WTC11 (cell line): ENCODE measurements around the gene IFITM10. TPM values are rescaled to one million over a fixed set of nuclear protein-coding genes. Genes with fewer than 3 reads are reported as not detected.

Experiments used
- ATAC-seq: fragments of 200-7000 bp; cut with Tn5 transposase; 2 replicates; pipeline ENCODE4 v1.10.0; 2021; ENCODE audit warnings: mild to moderate bottlenecking, moderate library complexity
- CTCF ChIA-PET: fragments of 300-600 bp; sonication (Branson Sonifier 250); formaldehyde crosslinking; loops from one replicate; lab custom pipeline; 2021; ENCODE audit warnings: antibody characterized with exemption; lab: Charles Lee
- POLR2A ChIA-PET: fragments of 350-600 bp; sonication (Branson Sonifier 250); formaldehyde crosslinking; loops from one replicate; lab custom pipeline; 2021; ENCODE audit warnings: antibody characterized with exemption; lab: Charles Lee
- DNase-seq: peaks from one replicate; pipeline ENCODE4 v3.0.0; 2021; ENCODE audit warnings: low spot score
- H3K27ac Mint-ChIP-seq: 2 replicates; pipeline ENCODE4 v1.8.0; 2021; ENCODE audit warnings: mixed read lengths
- H3K27me3 Mint-ChIP-seq: 2 replicates; pipeline ENCODE4 v1.8.0; 2021; ENCODE audit warnings: low read depth, mild to moderate bottlenecking, moderate library complexity, mixed read lengths
- H3K36me3 Mint-ChIP-seq: 2 replicates; pipeline ENCODE4 v1.8.0; 2021; ENCODE audit warnings: mixed read lengths
- H3K4me1 Mint-ChIP-seq: 2 replicates; pipeline ENCODE4 v1.8.0; 2022; ENCODE audit warnings: mixed read lengths
- H3K4me3 Mint-ChIP-seq: 2 replicates; pipeline ENCODE4 v1.8.0; 2021; ENCODE audit warnings: mild to moderate bottlenecking, moderate library complexity, mixed read lengths
- H3K9me3 Mint-ChIP-seq: 2 replicates; pipeline ENCODE4 v1.8.0; 2021; ENCODE audit warnings: mixed read lengths
- CTCF ChIP-seq: fragments of 200-600 bp; IDR thresholded peaks from 2 replicates; pipeline ENCODE4 v1.8.0; 2022; ENCODE audit warnings: antibody characterized with exemption
- IRF1 ChIP-seq: sonication (generic); formaldehyde crosslinking; IDR thresholded peaks from 2 replicates; pipeline ENCODE4 v1.8.0; 2023; ENCODE audit warnings: missing genetic modification reagents
- JAZF1 ChIP-seq: fragments of 250-450 bp; sonication (Bioruptor Pico); IDR thresholded peaks from 2 replicates; pipeline ENCODE4 v1.9.0; 2021; ENCODE audit warnings: moderate library complexity, mild to moderate bottlenecking, inconsistent platforms
- SOX15 ChIP-seq: fragments of 250-450 bp; sonication (Bioruptor Pico); IDR thresholded peaks from 2 replicates; pipeline ENCODE4 v1.9.0; 2021; ENCODE audit warnings: mild to moderate bottlenecking
- TCF7 ChIP-seq: sonication (generic); formaldehyde crosslinking; IDR thresholded peaks from 2 replicates; pipeline ENCODE4 v1.8.0; 2022; ENCODE audit warnings: mild to moderate bottlenecking, low read depth, missing genetic modification reagents, moderate library complexity
- TEAD1 ChIP-seq: sonication (generic); formaldehyde crosslinking; IDR thresholded peaks from 2 replicates; pipeline ENCODE4 v1.8.0; 2022; ENCODE audit warnings: mild to moderate bottlenecking, missing genetic modification reagents
- TEAD4 ChIP-seq: sonication (generic); formaldehyde crosslinking; IDR thresholded peaks from 2 replicates; pipeline ENCODE4 v1.8.0; 2022; ENCODE audit warnings: mild to moderate bottlenecking, missing genetic modification reagents
- ZNF138 ChIP-seq: sonication (generic); formaldehyde crosslinking; conservative IDR thresholded peaks from 2 replicates; pipeline ENCODE4 v1.8.1; 2022; ENCODE audit warnings: mild to moderate bottlenecking, moderate library complexity, missing genetic modification reagents
- ZNF423 ChIP-seq: fragments of 250-450 bp; sonication (Bioruptor Pico); IDR thresholded peaks from 2 replicates; pipeline ENCODE4 v2.1.2; 2022; ENCODE audit warnings: mild to moderate bottlenecking, moderate library complexity
- ZSCAN18 ChIP-seq: fragments of 250-450 bp; sonication (Bioruptor Pico); IDR thresholded peaks from 2 replicates; pipeline ENCODE4 v2.1.2; 2022; ENCODE audit warnings: mild to moderate bottlenecking, moderate library complexity
- total RNA-seq: library from RNA; stranded (reverse); gene quantifications from 3 replicates; pipeline ENCODE4 v1.2.3, GENCODE V29; 2021
- TF ChIP-seq, protein P1 (sequence below): sonication (generic); formaldehyde crosslinking; IDR thresholded peaks from 2 replicates; pipeline ENCODE4 v1.8.1; 2022; ENCODE audit warnings: missing genetic modification reagents, borderline replicate concordance
- TF ChIP-seq, protein P2 (sequence below): sonication (generic); formaldehyde crosslinking; IDR thresholded peaks from 2 replicates; pipeline ENCODE4 v1.8.0; 2022; ENCODE audit warnings: missing genetic modification reagents
- TF ChIP-seq, protein P3 (sequence below): sonication (generic); formaldehyde crosslinking; IDR thresholded peaks from 2 replicates; pipeline ENCODE4 v1.8.1; 2022; ENCODE audit warnings: mild to moderate bottlenecking, moderate library complexity, missing genetic modification reagents

Gene IFITM10
- total RNA-seq, 1 experiment from 2014 or later: 1.7 TPM

- no peak for TF ChIP-seq TEAD4
- TF ChIP-seq JAZF1 (CRISPR knock-in tag): no peak
- no peak for TF ChIP-seq CTCF
- TF ChIP-seq SOX15 (CRISPR knock-in tag): no peak
- no peak for TF ChIP-seq TCF7 (CRISPR knock-in tag)
- TF ChIP-seq, protein P1, sequence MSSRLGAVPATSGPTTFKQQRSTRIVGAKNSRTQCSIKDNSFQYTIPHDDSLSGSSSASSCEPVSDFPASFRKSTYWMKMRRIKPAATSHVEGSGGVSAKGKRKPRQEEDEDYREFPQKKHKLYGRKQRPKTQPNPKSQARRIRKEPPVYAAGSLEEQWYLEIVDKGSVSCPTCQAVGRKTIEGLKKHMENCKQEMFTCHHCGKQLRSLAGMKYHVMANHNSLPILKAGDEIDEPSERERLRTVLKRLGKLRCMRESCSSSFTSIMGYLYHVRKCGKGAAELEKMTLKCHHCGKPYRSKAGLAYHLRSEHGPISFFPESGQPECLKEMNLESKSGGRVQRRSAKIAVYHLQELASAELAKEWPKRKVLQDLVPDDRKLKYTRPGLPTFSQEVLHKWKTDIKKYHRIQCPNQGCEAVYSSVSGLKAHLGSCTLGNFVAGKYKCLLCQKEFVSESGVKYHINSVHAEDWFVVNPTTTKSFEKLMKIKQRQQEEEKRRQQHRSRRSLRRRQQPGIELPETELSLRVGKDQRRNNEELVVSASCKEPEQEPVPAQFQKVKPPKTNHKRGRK (CRISPR knock-in tag): no peak
- no peak for TF ChIP-seq ZNF423 (CRISPR knock-in tag)
- no peak for TF ChIP-seq IRF1
- DNase-seq (no peak), ATAC-seq (no peak)
- no peaks in the 10 kb centered on the region for H3K4me1 Mint-ChIP-seq
- ChIA-PET CTCF (interaction anchor here (1.5 kb wide), 1 partner anchor 85 kb away, joined by 5 read pairs; no protein-coding TSS in a partner anchor), POLR2A (no interaction called here)
- H3K9me3 Mint-ChIP-seq: peaks cover 31% of the 10 kb centered on the region
- no peaks in the 10 kb centered on the region for H3K36me3 Mint-ChIP-seq
- no peak overlapping the region for H3K27ac Mint-ChIP-seq
- H3K4me3 Mint-ChIP-seq: no peak overlapping the region
- peaks cover 51% of the 10 kb centered on the region for H3K27me3 Mint-ChIP-seq
Measured at GRCh38 chr11:1737080-1737757, 13.2 kb downstream of the IFITM10 start.

DNA sequence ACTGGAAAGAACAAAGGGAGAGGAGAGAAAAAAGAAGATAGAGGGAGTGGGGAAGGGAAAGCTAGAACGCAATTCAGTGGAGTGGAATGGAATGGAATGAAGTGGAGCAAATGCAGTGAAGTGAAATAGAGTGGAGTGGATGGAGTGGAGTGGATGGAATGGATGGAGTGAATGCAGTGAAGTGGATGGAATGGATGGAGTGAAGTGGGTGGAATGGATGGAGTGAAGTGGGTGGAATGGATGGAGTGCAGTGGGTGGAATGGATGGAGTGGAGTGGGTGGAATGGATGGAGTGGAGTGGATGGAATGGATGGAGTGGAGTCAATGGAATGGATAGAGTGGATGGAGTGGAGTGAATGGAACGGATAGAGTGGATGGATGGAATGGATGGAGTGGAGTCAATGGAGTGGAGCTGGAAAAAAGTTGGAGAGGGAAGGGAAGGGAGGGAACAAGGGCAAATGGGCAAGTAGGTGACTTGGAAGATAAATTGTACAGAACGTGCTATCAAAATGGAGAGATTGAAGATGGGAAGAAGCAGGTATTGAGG, 13.9 kb downstream of the IFITM10 start:
- Mint-ChIP-seq H3K36me3 (no peaks in the 10 kb centered on the region), H3K27ac (no peak overlapping the region), H3K9me3 (peaks cover 34% of the 10 kb centered on the region), H3K4me3 (no peak overlapping the region), H3K27me3 (peaks cover 53% of the 10 kb centered on the region), H3K4me1 (no peaks in the 10 kb centered on the region)
- POLR2A ChIA-PET: no interaction called here
- CTCF ChIA-PET: interaction anchor here (1.5 to 1.6 kb wide), 2 partner anchors 84 to 89 kb away, joined by 5 read pairs; no protein-coding TSS in a partner anchor
- DNase-seq (no peak), ATAC-seq (no peak)
- no peak for TF ChIP-seq TEAD1 (CRISPR knock-in tag)
- no peak for TF ChIP-seq ZSCAN18
- no peak for TF ChIP-seq ZNF138 (CRISPR knock-in tag)
- TF ChIP-seq, protein P2, sequence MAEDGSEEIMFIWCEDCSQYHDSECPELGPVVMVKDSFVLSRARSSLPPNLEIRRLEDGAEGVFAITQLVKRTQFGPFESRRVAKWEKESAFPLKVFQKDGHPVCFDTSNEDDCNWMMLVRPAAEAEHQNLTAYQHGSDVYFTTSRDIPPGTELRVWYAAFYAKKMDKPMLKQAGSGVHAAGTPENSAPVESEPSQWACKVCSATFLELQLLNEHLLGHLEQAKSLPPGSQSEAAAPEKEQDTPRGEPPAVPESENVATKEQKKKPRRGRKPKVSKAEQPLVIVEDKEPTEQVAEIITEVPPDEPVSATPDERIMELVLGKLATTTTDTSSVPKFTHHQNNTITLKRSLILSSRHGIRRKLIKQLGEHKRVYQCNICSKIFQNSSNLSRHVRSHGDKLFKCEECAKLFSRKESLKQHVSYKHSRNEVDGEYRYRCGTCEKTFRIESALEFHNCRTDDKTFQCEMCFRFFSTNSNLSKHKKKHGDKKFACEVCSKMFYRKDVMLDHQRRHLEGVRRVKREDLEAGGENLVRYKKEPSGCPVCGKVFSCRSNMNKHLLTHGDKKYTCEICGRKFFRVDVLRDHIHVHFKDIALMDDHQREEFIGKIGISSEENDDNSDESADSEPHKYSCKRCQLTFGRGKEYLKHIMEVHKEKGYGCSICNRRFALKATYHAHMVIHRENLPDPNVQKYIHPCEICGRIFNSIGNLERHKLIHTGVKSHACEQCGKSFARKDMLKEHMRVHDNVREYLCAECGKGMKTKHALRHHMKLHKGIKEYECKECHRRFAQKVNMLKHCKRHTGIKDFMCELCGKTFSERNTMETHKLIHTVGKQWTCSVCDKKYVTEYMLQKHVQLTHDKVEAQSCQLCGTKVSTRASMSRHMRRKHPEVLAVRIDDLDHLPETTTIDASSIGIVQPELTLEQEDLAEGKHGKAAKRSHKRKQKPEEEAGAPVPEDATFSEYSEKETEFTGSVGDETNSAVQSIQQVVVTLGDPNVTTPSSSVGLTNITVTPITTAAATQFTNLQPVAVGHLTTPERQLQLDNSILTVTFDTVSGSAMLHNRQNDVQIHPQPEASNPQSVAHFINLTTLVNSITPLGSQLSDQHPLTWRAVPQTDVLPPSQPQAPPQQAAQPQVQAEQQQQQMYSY (CRISPR knock-in tag): peak; percentile 94
- TF ChIP-seq, protein P3, sequence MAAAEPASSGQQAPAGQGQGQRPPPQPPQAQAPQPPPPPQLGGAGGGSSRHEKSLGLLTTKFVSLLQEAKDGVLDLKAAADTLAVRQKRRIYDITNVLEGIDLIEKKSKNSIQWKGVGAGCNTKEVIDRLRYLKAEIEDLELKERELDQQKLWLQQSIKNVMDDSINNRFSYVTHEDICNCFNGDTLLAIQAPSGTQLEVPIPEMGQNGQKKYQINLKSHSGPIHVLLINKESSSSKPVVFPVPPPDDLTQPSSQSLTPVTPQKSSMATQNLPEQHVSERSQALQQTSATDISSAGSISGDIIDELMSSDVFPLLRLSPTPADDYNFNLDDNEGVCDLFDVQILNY (CRISPR knock-in tag): no peak
